ENCODE results near the gene GPN2.
"Not testable (repeated sequence)": the region's sequence is repeated elsewhere in the genome, so short reads cannot be mapped to it uniquely, and the experiment has no call there.

GPN2 gene

GRCh38 chr1:26837665-26838064 is 52.4 kb downstream of the GPN2 start:
- DNase-seq, result not testable (repeated sequence)

GRCh38 chr1:26833432-26834405 is 56.4 kb downstream of the GPN2 start:
- peak in 1 of 56 donors; percentile 8 for DNase-seq

- DNase-seq, result peak in 16 of 56 donors; percentile 22 to 65 (median 42)
Observed at GRCh38 chr1:26832249-26832960, 57.7 kb downstream of the GPN2 start.

- DNase-seq, result no peak
Observed at GRCh38 chr1:26831546-26832248, 58.4 kb downstream of the GPN2 start.

- no peak for DNase-seq
Observed at GRCh38 chr1:26831059-26831458, 59.0 kb downstream of the GPN2 start.

GRCh38 chr1:26829184-26829911 is 60.7 kb downstream of the GPN2 start:
- DNase-seq, result no peak

GRCh38 chr1:26828411-26828991 is 61.6 kb downstream of the GPN2 start:
- peak in 7 of 56 donors; percentile 5 to 48 (median 14) for DNase-seq

GRCh38 chr1:26827663-26828062 is 62.4 kb downstream of the GPN2 start:
- peak in 1 of 56 donors; percentile 6 for DNase-seq

GRCh38 chr1:26827106-26827604 is 62.9 kb downstream of the GPN2 start:
- DNase-seq, result peak in 2 of 56 donors; percentile 24 to 32

- peak in 43 of 56 donors; percentile 20 to 84 (median 51) for DNase-seq
Observed at GRCh38 chr1:26826261-26827105, 63.6 kb downstream of the GPN2 start, which contains the start of gene ZDHHC18. ZDHHC18 (plus strand) TSS chr1:26826688; CDS start chr1:26826805, 117 bp downstream.

Data from nucleus accumbens (tissue), 56 donors.